GM18873 (cell line): ENCODE measurements around the gene FBXL7.

Experiments used
- ATAC-seq: cut with Tn5 transposase; IDR thresholded peaks from one replicate; pipeline ENCODE4 v1.9.1; 2021; ENCODE audit warnings: mild to moderate bottlenecking, moderate library complexity, moderate number of reproducible peaks; ENCODE audit not compliant: unreplicated experiment, low FRiP score

Gene FBXL7

DNA sequence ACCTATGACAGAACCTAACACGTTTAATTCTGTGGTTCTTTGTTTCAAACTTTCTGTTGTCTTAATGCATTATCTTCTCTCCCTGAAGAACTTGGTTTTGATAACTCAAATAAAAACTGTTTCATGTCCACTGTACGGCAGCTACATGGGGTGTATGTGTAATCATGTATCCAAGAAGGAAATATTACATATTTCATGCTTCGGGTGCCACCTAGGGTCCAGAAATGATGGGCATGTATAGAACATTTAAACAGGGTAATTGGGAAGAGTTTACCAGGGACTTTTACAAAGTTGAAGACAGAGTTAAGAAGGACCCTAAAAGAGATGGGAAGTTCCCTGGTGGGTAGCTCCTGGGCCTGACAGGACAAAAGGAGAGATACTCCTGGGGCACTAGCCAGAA is 291.3 kb downstream of the FBXL7 start:
- ATAC-seq: no peak

- no peak for ATAC-seq
Measured at GRCh38 chr5:15791859-15792258, 291.9 kb downstream of the FBXL7 start.

DNA sequence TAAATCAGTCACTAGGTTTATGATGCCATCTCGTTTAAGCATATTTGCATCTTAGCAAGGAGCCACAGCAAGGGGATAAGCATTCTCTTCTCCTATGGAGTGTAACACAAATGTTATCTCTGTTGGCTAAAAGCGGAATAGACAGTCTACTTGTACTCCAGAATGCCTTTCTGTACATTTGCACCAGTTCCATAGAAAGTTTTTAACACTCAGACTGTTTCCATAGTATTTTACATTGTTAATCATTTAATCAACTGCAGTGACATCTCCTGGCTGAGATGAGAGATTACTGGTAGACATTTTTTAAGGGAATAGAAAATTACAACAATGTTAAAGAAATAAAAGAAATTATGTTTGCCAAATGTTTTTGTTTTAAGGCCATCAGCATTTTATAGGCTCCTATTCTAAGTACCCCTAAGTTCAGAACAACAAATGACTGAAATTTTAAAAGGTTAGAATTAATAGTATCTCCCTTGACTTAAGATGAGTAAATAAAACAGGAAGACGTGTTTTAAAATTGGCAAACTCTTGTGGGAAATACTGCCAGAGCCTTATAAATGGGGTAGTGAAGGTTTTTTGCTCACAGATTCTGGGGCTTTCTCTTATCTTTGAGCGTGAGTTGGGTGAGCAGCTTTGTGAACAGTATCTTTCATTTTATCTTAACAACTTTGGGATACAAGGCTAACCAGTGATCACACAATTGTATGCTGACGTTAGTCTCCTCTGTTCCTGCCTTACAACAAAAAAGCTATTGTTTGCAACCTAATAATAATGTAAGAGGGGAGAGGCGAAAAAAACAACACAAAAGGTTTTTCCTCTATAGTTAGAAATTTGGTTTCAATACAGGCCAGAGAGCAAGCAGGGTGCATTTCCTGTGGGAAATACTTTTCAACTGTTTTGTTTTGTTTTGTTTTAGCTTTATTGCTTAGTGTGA is 294.3 kb downstream of the FBXL7 start:
- no peak for ATAC-seq

GRCh38 chr5:15796096-15796495 is 296.1 kb downstream of the FBXL7 start:
- no peak for ATAC-seq

DNA sequence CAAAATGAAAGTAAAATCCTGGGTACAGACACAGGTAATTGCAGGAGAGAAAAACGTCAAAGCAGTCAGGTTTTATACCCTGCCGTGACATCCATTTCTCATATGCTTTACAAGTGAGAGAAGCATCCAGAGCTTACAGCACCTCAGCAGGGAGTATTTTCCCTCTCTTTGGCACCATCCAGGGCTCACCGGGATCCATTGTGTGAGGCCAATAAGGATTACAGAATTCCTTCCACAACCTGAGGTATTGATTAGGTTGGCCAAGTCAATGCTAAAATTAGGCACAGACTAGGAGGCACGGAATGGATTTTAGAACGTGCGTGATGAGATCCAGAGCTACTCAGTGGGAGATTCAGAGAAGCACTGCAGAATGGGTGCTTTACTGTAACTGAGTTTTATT is 296.6 kb downstream of the FBXL7 start:
- ATAC-seq: no peak

DNA sequence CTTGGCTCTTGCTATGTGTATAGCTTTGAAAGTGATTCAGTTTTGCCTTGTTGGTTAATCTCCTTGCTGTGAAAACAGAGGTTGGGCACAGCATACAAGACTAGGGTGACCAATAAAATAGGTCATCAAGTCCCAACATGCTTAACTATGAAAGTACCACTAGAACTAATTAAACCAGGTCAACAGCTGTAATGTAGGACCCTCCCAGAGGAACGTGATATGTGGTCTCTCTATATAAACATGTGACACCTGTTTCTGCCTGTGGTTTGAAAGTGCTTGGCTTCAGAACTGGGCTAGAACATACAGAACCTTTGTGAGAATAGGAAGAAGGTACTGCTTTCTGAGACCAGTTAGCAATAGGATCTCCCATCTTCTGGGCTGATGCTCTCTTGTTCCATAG is 297.1 kb downstream of the FBXL7 start:
- ATAC-seq: no peak

- ATAC-seq: no peak
Measured at GRCh38 chr5:15798006-15798405, 298.0 kb downstream of the FBXL7 start.

DNA sequence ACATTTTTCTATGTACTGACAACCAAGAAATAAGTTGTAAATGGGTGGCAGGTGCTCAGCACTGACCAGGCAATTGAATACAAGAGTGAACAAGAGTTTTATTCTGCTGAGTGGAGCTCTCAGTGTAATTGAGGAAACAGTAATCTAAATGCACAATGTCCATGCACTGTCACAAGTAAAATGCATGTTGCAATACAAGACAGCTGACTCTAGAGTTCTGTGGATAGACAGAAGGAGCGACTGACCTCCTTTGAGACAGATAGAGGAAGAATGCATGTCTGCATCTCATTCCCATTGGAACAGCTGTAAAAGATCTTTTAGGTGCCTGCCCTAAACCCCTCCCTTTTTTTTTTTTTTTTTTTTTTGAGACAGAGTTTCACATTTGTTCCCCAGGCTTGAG is 299.0 kb downstream of the FBXL7 start:
- ATAC-seq: no peak

- ATAC-seq: no peak
Measured at GRCh38 chr5:15799612-15800011, 299.6 kb downstream of the FBXL7 start.

DNA sequence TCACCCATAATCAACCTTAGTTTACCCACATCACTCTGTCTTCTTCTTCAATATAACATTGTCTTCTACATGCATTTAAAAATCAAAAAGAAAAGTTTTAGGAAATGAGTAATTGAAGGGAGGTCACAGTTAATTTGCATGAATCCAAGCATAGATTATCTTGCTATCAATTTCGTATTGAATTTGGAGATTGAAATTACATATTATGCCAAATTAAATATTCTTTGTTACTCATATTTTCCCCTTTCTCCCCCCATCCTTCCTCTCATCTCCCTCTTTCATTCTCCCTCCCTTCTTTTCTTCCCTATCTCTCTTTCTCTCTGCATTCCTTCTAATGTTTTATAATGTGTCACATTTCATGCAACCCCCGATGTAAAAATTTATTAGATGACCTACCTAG is 303.3 kb downstream of the FBXL7 start:
- no peak for ATAC-seq

GRCh38 chr5:15806613-15807012 is 306.6 kb downstream of the FBXL7 start:
- no peak for ATAC-seq

GRCh38 chr5:15807248-15807647 is 307.3 kb downstream of the FBXL7 start:
- ATAC-seq: no peak

DNA sequence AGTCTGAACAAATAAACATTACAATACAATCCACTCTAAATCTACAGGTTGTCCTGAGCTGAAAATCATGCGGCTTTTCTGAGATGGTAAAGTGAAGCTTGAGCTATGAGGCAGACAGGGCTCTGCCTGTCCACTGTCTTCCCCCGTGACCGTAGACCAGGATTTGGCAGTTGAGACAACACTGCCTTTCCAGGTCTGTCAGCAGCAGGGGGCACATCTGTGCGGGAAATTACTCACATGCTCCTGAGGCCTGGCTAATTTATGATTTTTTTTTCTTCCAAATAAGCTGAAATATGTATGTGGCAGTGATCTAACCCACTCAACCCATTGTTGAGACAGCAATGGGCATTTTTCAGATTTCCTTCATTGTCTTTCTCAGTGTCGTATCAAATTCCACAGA is 307.9 kb downstream of the FBXL7 start:
- ATAC-seq: no peak

DNA sequence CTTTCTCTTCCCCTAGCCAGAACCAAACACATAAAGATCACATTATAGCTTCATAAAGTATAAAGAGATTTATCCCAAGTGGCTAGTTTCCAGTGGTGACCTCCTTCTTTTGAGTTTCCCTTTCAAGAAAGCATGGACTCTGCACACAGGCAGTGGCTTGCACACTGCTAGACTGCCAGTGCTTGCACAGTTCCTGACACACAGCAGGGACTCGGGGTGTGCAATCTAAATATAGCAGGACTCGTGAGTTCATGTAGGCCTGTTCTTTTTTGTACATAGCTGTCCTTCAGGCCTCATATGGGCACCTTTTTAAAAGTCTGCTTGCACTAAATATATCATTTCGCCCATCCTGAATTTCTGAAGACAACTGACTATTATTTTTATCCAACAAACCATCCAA is 308.6 kb downstream of the FBXL7 start:
- no peak for ATAC-seq

GRCh38 chr5:15819617-15820016 is 319.6 kb downstream of the FBXL7 start:
- ATAC-seq: no peak

DNA sequence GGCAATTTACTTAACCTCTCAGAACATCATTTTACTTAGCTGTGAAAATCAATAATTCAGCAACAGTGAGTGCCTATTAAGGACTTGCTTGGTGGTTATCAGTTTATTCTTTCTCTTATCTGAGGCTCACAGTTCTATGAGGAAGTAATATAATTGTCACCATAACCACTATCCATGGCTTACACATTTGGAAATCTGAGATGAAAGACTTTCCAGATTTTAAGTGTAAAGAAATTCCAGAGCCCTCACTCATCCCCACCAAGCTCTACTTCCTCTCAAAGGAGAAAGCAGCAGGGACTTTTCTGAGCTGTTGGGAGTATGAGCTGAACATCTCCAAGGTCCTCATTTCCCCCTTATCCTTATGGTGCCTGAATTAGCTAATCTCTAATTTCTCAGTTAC is 321.5 kb downstream of the FBXL7 start:
- no peak for ATAC-seq

DNA sequence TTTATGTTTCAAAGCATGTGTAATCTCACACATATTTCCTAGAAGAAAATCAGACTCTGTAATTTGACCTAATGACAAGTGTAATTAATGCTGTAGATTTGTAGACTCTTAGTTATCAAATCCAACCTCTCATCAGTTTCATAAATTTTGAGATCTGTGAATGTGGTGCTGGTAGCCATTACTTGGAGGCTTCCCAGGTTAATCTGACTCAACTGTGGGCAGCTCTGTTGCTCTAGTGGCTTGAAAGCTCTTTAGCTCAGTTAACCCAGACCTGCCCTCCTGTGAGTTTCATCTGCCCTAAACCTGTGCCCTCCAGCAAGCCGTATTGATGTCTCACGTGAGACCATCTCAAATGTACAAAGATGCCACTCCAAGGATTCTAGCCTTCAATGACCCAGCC is 323.4 kb downstream of the FBXL7 start:
- ATAC-seq: no peak

DNA sequence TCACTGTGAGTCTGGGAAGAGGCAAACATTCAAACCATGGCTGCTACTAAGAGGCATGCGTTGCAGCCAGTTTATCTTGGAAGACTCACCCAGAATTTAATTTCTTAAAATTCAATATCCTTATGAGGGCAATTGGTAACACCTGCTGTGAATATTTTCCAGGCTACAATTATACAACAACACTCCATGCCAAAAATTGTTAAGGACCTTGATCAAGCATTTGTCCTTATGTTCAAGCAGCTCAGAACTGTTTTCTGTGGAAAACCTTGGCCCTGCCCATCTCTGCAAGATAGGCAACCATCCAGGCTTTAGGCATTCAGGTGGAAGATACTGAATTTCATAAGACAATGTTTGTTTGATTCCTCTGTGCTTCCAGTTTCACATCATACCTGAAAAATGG is 327.8 kb downstream of the FBXL7 start:
- ATAC-seq: no peak

GRCh38 chr5:15831408-15831807 is 331.4 kb downstream of the FBXL7 start:
- no peak for ATAC-seq

GRCh38 chr5:15833365-15833764 is 333.4 kb downstream of the FBXL7 start:
- no peak for ATAC-seq

DNA sequence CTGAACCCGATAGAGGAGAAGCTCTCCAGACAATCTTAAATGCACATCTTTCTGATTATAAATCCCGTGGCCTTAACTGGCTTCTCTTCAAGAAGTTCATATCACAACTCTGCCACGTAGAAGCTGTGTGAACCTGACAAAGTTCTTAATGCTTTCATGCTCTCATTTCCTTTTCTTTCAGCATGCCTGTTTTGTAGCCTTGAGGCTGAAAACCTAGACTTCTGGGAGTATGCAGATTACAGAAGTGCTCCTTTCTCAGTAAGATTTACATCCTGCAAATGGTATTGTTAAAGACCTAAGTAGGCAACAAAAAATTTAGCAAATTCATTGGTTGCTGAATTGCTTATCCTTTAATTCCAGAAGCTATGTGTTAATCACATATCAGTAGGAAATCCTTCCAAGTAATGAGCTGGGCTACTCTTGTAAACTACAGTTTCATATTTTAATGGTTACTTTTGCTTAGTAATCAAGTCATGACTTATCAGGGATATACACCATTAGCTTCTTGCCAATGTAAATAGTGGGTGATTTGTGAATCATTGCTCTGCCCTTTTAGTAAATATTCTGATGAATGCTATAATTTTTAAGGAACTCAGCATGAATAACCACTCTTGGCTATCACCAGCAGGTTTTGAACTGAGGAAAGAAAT is 334.7 kb downstream of the FBXL7 start:
- ATAC-seq: no peak

DNA sequence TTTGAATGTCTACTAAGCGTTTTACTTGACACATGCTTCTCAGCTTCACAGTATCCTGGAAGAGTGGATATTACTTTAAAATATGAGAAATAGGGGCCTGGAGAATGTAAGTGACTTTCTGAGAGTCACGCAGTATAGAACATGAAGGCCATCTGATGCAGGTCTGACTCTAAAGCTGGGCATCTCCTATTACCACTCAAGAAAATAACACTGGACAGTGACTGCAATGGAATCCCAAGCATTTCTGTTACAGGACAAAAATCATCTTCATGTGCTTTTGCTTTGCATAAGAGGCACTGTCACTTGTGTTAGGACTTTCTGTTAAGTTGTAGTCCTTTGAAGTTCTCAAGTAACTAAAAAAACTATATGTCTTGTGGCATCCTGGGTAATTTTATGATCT is 335.5 kb downstream of the FBXL7 start:
- no peak for ATAC-seq
